ENCODE measurements around the gene PTTG1. TPM values are rescaled to one million over a fixed set of nuclear protein-coding genes. Genes with fewer than 3 reads are reported as not detected.

Gene PTTG1
- total RNA-seq, 1 experiment from 2014 or later: 157 TPM

- intact Hi-C loops (cut with micrococcal nuclease; ENCODE audit: unreplicated experiment): loop anchor here (10.0 kb wide), 1 partner anchor 440 kb away; no protein-coding TSS in a partner anchor
- peaks cover 51% of the 10 kb centered on the region for H3K4me1 ChIP-seq
- Mint-ChIP-seq H3K9me3 (ENCODE audit: unreplicated experiment) (no peaks in the 10 kb centered on the region), H3K27me3 (ENCODE audit: insufficient read depth, unreplicated experiment) (no peaks in the 10 kb centered on the region), H3K27ac (ENCODE audit: unreplicated experiment) (no peak overlapping the region), H3K36me3 (ENCODE audit: insufficient read depth, unreplicated experiment) (no peaks in the 10 kb centered on the region), H3K4me1 (ENCODE audit: low read depth, unreplicated experiment) (peaks cover 42% of the 10 kb centered on the region), H3K4me3 (ENCODE audit: unreplicated experiment) (no peak overlapping the region)
- no peaks in the 10 kb centered on the region for H3K27me3 ChIP-seq (replicated peaks; ENCODE audit: control insufficient read depth, insufficient read depth, low read length)
- TF ChIP-seq CTCF (IDR thresholded peaks at IDR 0.05; ENCODE audit: insufficient read depth in 1 of 2, low read depth in 1 of 2, low read length in 1 of 2, severe bottlenecking in 1 of 2, unreplicated experiment in 1 of 2): no peak
- CTCF ChIA-PET: interaction anchor here (1.2 kb wide), 1 partner anchor 26 kb away, joined by 4 read pairs; no protein-coding TSS in a partner anchor
- no peak overlapping the region for H3K4me3 ChIP-seq (ENCODE audit: low read depth, low read length)
- POLR2A ChIA-PET: no interaction called here
- DNase-seq: no peak
- H3K36me3 ChIP-seq (ENCODE audit: control insufficient read depth, insufficient read depth, low read length): no peaks in the 10 kb centered on the region
- BruUV-seq (replicated peaks): no TSS peak
- no peaks in the 10 kb centered on the region for H3K9me3 ChIP-seq
Measured at GRCh38 chr5:160464466-160464797, 42.8 kb downstream of the PTTG1 start.

- H3K4me3 Mint-ChIP-seq (ENCODE audit: unreplicated experiment): no peak overlapping the region
- Histone ChIP-seq H3K4me1 (peaks cover 47% of the 10 kb centered on the region), H3K27me3 (replicated peaks; ENCODE audit: control insufficient read depth, insufficient read depth, low read length) (no peaks in the 10 kb centered on the region), H3K36me3 (ENCODE audit: control insufficient read depth, insufficient read depth, low read length) (no peaks in the 10 kb centered on the region), H3K4me3 (ENCODE audit: low read depth, low read length) (no peak overlapping the region), H3K9me3 (no peaks in the 10 kb centered on the region)
- H3K9me3 Mint-ChIP-seq (ENCODE audit: unreplicated experiment): no peaks in the 10 kb centered on the region
- H3K4me1 Mint-ChIP-seq (ENCODE audit: low read depth, unreplicated experiment): peaks cover 36% of the 10 kb centered on the region
- TF ChIP-seq CTCF (IDR thresholded peaks at IDR 0.05; ENCODE audit: insufficient read depth in 1 of 2, low read depth in 1 of 2, low read length in 1 of 2, severe bottlenecking in 1 of 2, unreplicated experiment in 1 of 2): no peak
- BruUV-seq (replicated peaks): no TSS peak
- H3K27ac Mint-ChIP-seq (ENCODE audit: unreplicated experiment): no peak overlapping the region
- POLR2A ChIA-PET: no interaction called here
- no peak for DNase-seq
- CTCF ChIA-PET: interaction anchor here (1.2 to 2.9 kb wide), 2 partner anchors 27 to 47 kb away, joined by 3 to 38 read pairs; partner anchors contain the start of gene SLU7
- intact Hi-C loops (cut with micrococcal nuclease; ENCODE audit: unreplicated experiment): loop anchor here (2.0 to 10.0 kb wide), 2 partner anchors 15 to 439 kb away; no protein-coding TSS in a partner anchor
- no peaks in the 10 kb centered on the region for H3K27me3 Mint-ChIP-seq (ENCODE audit: insufficient read depth, unreplicated experiment)
- H3K36me3 Mint-ChIP-seq (ENCODE audit: insufficient read depth, unreplicated experiment): no peaks in the 10 kb centered on the region
Measured at GRCh38 chr5:160466116-160466515, 44.5 kb downstream of the PTTG1 start.

GRCh38 chr5:160466889-160467554 lies 45.4 kb downstream of the PTTG1 start:
- TF ChIP-seq CTCF (IDR thresholded peaks at IDR 0.05; ENCODE audit: insufficient read depth in 1 of 2, low read depth in 1 of 2, low read length in 1 of 2, severe bottlenecking in 1 of 2, unreplicated experiment in 1 of 2): no peak
- H3K9me3 Mint-ChIP-seq (ENCODE audit: unreplicated experiment): no peaks in the 10 kb centered on the region
- Histone ChIP-seq H3K27me3 (replicated peaks; ENCODE audit: control insufficient read depth, insufficient read depth, low read length) (no peaks in the 10 kb centered on the region), H3K9me3 (no peaks in the 10 kb centered on the region), H3K36me3 (ENCODE audit: control insufficient read depth, insufficient read depth, low read length) (no peaks in the 10 kb centered on the region), H3K4me3 (ENCODE audit: low read depth, low read length) (peak overlapping the region; percentile 30; the same call in 1 of the 2 replicates), H3K4me1 (peaks cover 47% of the 10 kb centered on the region)
- H3K4me1 Mint-ChIP-seq (ENCODE audit: low read depth, unreplicated experiment): peaks cover 36% of the 10 kb centered on the region
- intact Hi-C loops (cut with micrococcal nuclease; ENCODE audit: unreplicated experiment): loop anchor here (1.0 to 10.0 kb wide), 4 partner anchors 8 to 438 kb away; no protein-coding TSS in a partner anchor
- H3K36me3 Mint-ChIP-seq (ENCODE audit: insufficient read depth, unreplicated experiment): no peaks in the 10 kb centered on the region
- DNase-seq: peak; percentile 59 to 60
- peak overlapping the region; percentile 72 for H3K4me3 Mint-ChIP-seq (ENCODE audit: unreplicated experiment)
- ChIA-PET CTCF (interaction anchor here (1.2 to 2.9 kb wide), 3 partner anchors 28 to 48 kb away, joined by 3 to 38 read pairs (median 3); partner anchors contain the start of genes PTTG1 and SLU7), POLR2A (interaction anchor here (0.7 to 1.2 kb wide), 3 partner anchors 14 to 48 kb away, joined by 3 to 5 read pairs (median 4); partner anchors contain the start of genes PTTG1 and SLU7)
- no peaks in the 10 kb centered on the region for H3K27me3 Mint-ChIP-seq (ENCODE audit: insufficient read depth, unreplicated experiment)
- no TSS peak for BruUV-seq (replicated peaks)
- peak overlapping the region; percentile 67 for H3K27ac Mint-ChIP-seq (ENCODE audit: unreplicated experiment)

All from Caco-2 (cell line).